HepG2 (cell line): ENCODE measurements around the gene FXN. TPM values are rescaled to one million over a fixed set of nuclear protein-coding genes. Genes with fewer than 3 reads are reported as not detected.

Experiments
- ATAC-seq: fragments of 200-7000 bp; cut with Tn5 transposase; 3 replicates; pipeline ENCODE4 v1.9.1; 2020; ENCODE audit warnings: mild to moderate bottlenecking, moderate library complexity
- BruUV-seq: library from RNA; stranded (reverse); fragments of 400-500 nt; replicated peaks from 2 replicates; lab custom pipeline; 2021; lab: Mats Ljungman, UMichigan
- CTCF ChIA-PET: fragments of 300-600 bp; formaldehyde crosslinking; extraction: SDS; loops from one replicate; lab custom pipeline; 2021; ENCODE audit warnings: low total read pairs, inconsistent platforms, low intra/inter-chr PET ratio; lab: Yijun Ruan, JAX
- POLR2A ChIA-PET: fragments of 350-600 bp; sonication (Branson Sonifier 250); formaldehyde crosslinking; loops from one replicate; lab custom pipeline; 2020; ENCODE audit warnings: antibody characterized with exemption, inconsistent platforms; lab: Yijun Ruan, JAX
- DNase-seq: peaks from one replicate; pipeline ENCODE4 v3.0.0-alpha.2; 2015; ENCODE audit warnings: low spot score
- FAIRE-seq: peaks from 3 replicates; lab custom pipeline; 2011; peaks lifted over from hg19 to GRCh38; lab: Jason Lieb, UNC
- H2AFZ ChIP-seq: one replicate; pipeline ENCODE4 v1.6.1; 2011; ENCODE audit warnings: low read length, inconsistent platforms
- H3K27ac ChIP-seq: fragments of 300-600 bp; 3 replicates; pipeline ENCODE4 v1.8.0; 2011; ENCODE audit warnings: mixed run types, mild to moderate bottlenecking, mixed read lengths, low read length, inconsistent platforms; ENCODE audit not compliant: insufficient read depth; ENCODE audit errors: extremely low read length
- H3K27me3 ChIP-seq, 2 experiments: fragments of 200-600 bp in 1 of 2; 2 replicates in 1 of 2; 3 replicates in 1 of 2; pipeline versions ENCODE4 v1.6.0 to v1.8.0; 2011; ENCODE audit warnings: low read length in 2 of 2, mild to moderate bottlenecking in 2 of 2, moderate library complexity in 2 of 2, inconsistent platforms in 1 of 2; ENCODE audit not compliant: insufficient read depth in 2 of 2, control insufficient read depth in 1 of 2
- H3K36me3 ChIP-seq, 2 experiments: fragments of 200-600 bp in 1 of 2; replicated peaks in 1 of 2; 2 replicates in 1 of 2; 3 replicates in 1 of 2; pipeline versions ENCODE4 v1.5.1 to v1.8.0; 2011; ENCODE audit warnings: low read length in 2 of 2, inconsistent platforms in 1 of 2; ENCODE audit not compliant: insufficient read depth in 2 of 2, control insufficient read depth in 1 of 2
- H3K4me1 ChIP-seq: 2 replicates; pipeline ENCODE4 v1.5.1; 2012; ENCODE audit warnings: low read length, inconsistent platforms; ENCODE audit not compliant: insufficient read depth
- H3K4me2 ChIP-seq: 2 replicates; pipeline ENCODE4 v1.6.0; 2011; ENCODE audit warnings: low read depth, low read length, inconsistent platforms
- H3K4me3 ChIP-seq, 3 experiments: fragments of 200-600 bp in 1 of 3; sonication (generic), shearing (Covaris generic) in 1 of 3; replicated peaks in 1 of 3; 2 replicates each; pipeline ENCODE4 v1.5.1; 2011 to 2016; ENCODE audit warnings: low read length in 3 of 3, inconsistent platforms in 2 of 3, low read depth in 2 of 3, mild to moderate bottlenecking in 2 of 3, control low read depth in 1 of 3, mixed read lengths in 1 of 3; ENCODE audit not compliant: insufficient read depth in 1 of 3
- H3K79me2 ChIP-seq: one replicate; pipeline ENCODE4 v1.6.1; 2011; ENCODE audit warnings: low read length, inconsistent platforms; ENCODE audit not compliant: insufficient read depth
- H3K9ac ChIP-seq: 2 replicates; pipeline ENCODE4 v1.6.0; 2011; ENCODE audit warnings: mild to moderate bottlenecking, low read depth, low read length, inconsistent platforms; ENCODE audit not compliant: insufficient read depth
- H3K9me3 ChIP-seq: 2 replicates; pipeline ENCODE4 v1.5.1; 2012; ENCODE audit warnings: mild to moderate bottlenecking, low read length
- H4K20me1 ChIP-seq: 2 replicates; pipeline ENCODE4 v1.6.0; 2011; ENCODE audit warnings: inconsistent platforms, mild to moderate bottlenecking, low read length, moderate library complexity; ENCODE audit not compliant: insufficient read depth
- ARNT ChIP-seq: fragments of 450-650 bp; IDR thresholded peaks from 2 replicates; pipeline ENCODE4 v1.6.1; 2017
- BRD4 ChIP-seq: sonication (generic); formaldehyde crosslinking; IDR thresholded peaks from 2 replicates; pipeline ENCODE4 v1.4.0; 2020; ENCODE audit warnings: missing genetic modification reagents
- EZH2 ChIP-seq: conservative IDR thresholded peaks from 2 replicates; pipeline ENCODE4 v1.6.1; 2012; ENCODE audit warnings: mild to moderate bottlenecking, low read depth, low read length, moderate library complexity
- KLF9 ChIP-seq: IDR thresholded peaks from 2 replicates; pipeline ENCODE4 v1.6.1; 2016; ENCODE audit warnings: low read depth
- MAX ChIP-seq: IDR thresholded peaks from 2 replicates; pipeline ENCODE4 v1.6.1; 2012; ENCODE audit warnings: inconsistent platforms
- REXO4 ChIP-seq: sonication (generic); formaldehyde crosslinking; IDR thresholded peaks from 2 replicates; pipeline ENCODE4 v1.8.0; 2022; ENCODE audit warnings: missing genetic modification reagents, mild to moderate bottlenecking, borderline replicate concordance
- SRSF9 ChIP-seq: fragments of 200-400 bp; formaldehyde crosslinking; IDR thresholded peaks from 2 replicates; pipeline ENCODE4 v1.6.1; 2018; ENCODE audit warnings: borderline replicate concordance, mild to moderate bottlenecking, low read depth, low read length; ENCODE audit not compliant: insufficient read depth, poor library complexity, severe bottlenecking
- THRA ChIP-seq: sonication (generic); formaldehyde crosslinking; IDR thresholded peaks from 2 replicates; pipeline ENCODE4 v1.4.0; 2020; ENCODE audit warnings: missing genetic modification reagents, borderline replicate concordance
- ZBTB44 ChIP-seq: sonication (generic); formaldehyde crosslinking; IDR thresholded peaks from 2 replicates; pipeline ENCODE4 v1.4.0; 2020; ENCODE audit warnings: missing genetic modification reagents
- ZEB1 ChIP-seq: IDR thresholded peaks from 2 replicates; pipeline ENCODE4 v1.6.1; 2012; ENCODE audit warnings: mild to moderate bottlenecking, low read depth, inconsistent platforms; ENCODE audit not compliant: insufficient replicate concordance
- ZNF160 ChIP-seq: sonication (generic); formaldehyde crosslinking; IDR thresholded peaks from 2 replicates; pipeline ENCODE4 v1.8.0; 2022; ENCODE audit warnings: mild to moderate bottlenecking, inconsistent platforms, missing genetic modification reagents
- ZNF3 ChIP-seq: IDR thresholded peaks from 2 replicates; pipeline ENCODE4 v1.7.0; 2017; ENCODE audit warnings: inconsistent platforms
- ZNF326 ChIP-seq: sonication (generic); formaldehyde crosslinking; IDR thresholded peaks from 2 replicates; pipeline ENCODE4 v1.4.0; 2020; ENCODE audit warnings: missing genetic modification reagents, borderline replicate concordance
- ZNF382 ChIP-seq: sonication (generic); formaldehyde crosslinking; IDR thresholded peaks from 2 replicates; pipeline ENCODE4 v1.5.0; 2020; ENCODE audit warnings: missing genetic modification reagents, mild to moderate bottlenecking, borderline replicate concordance
- ZNF510 ChIP-seq: sonication (generic); formaldehyde crosslinking; IDR thresholded peaks from 2 replicates; pipeline ENCODE4 v1.4.0; 2020; ENCODE audit warnings: low read depth, mild to moderate bottlenecking, missing genetic modification reagents
- ZNF572 ChIP-seq: sonication (generic); formaldehyde crosslinking; IDR thresholded peaks from 2 replicates; pipeline ENCODE4 v1.5.1; 2020; ENCODE audit warnings: mild to moderate bottlenecking, missing genetic modification reagents
- WGBS: methylation state at CpG from one replicate; pipeline ENCODE4 v1.1.6; 2017; ENCODE audit warnings: low lambda C conversion rate; 5-methylcytosine and 5-hydroxymethylcytosine counted together
- in situ Hi-C: cut with HindIII; loops from 2 replicates; pipeline ENCODE4 v1.10.0; 2017; ENCODE audit warnings: low pct_unique_long_range_greater_than_20kb; ENCODE audit not compliant: extremely low pct_ligation_motif_present
- intact Hi-C: fragments of 100-400 bp; cut with micrococcal nuclease; formaldehyde crosslinking; loops from one replicate; pipeline ENCODE4 v1.10.0; 2022; ENCODE audit not compliant: unreplicated experiment
- polyA plus RNA-seq, 8 experiments: library from polyadenylated mRNA; depleted of rRNA in 3 of 8; stranded (reverse) in 7 of 8; unstranded in 1 of 8; fragments of >200 nt; fragmentation: Illumina TruSeq in 4 of 8; extraction: Trizol in 4 of 8; gene quantifications; 2 replicates each; pipeline versions ENCODE4 v1.2.1 to v1.2.3, GENCODE V29; 2011 to 2016; ENCODE audit warnings: low read depth in 4 of 8, missing spikeins in 1 of 8, mixed read lengths in 1 of 8; ENCODE audit not compliant: insufficient read depth in 1 of 8
- total RNA-seq, 5 experiments: library from RNA; depleted of rRNA; stranded (reverse); fragments of >200 nt; fragmentation: Illumina TruSeq; extraction: Trizol; gene quantifications; 2 replicates each; pipeline ENCODE4 v1.2.3, GENCODE V29; 2016; ENCODE audit warnings: low read depth in 1 of 5
- TF ChIP-seq, protein P1 (sequence below): sonication (generic); formaldehyde crosslinking; IDR thresholded peaks from 2 replicates; pipeline ENCODE4 v1.8.0; 2022; ENCODE audit warnings: low read depth, missing genetic modification reagents
- TF ChIP-seq, protein P2 (sequence below): sonication (generic); formaldehyde crosslinking; IDR thresholded peaks from 2 replicates; pipeline ENCODE4 v1.4.0; 2020; ENCODE audit warnings: mild to moderate bottlenecking, missing genetic modification reagents, borderline replicate concordance

FXN gene
- total and polyA plus RNA-seq, 2 of the 13 experiments (the other 11 are each of a cell fraction or from before 2014, with no cell fraction given) = 24.1 to 26.0 TPM

- peak overlapping the region; percentile 97 for H3K4me2 ChIP-seq
- H3K9me3 ChIP-seq = no peaks in the 10 kb centered on the region
- TSS peak; percentile 97 for BruUV-seq
- peak overlapping the region; percentile 100 for H3K27ac ChIP-seq
- H3K36me3 ChIP-seq = no peaks in the 10 kb centered on the region
- peak; percentile 84 for FAIRE-seq
- no peaks in the 10 kb centered on the region for H3K79me2 ChIP-seq
- ChIA-PET CTCF (interaction anchor here (1.1 kb wide), 1 partner anchor 86 kb away, joined by 3 read pairs; no protein-coding TSS in a partner anchor), POLR2A (interaction anchor here (0.6 to 4.0 kb wide), 12 partner anchors 11 to 1314 kb away, joined by 3 to 41 read pairs (median 5); partner anchors contain the start of gene FXN)
- intact Hi-C loops (loop anchor here (1.0 to 2.0 kb wide), 3 partner anchors 16 to 88 kb away; no protein-coding TSS in a partner anchor), in situ Hi-C loops (no loop called here)
- H4K20me1 ChIP-seq = no peaks in the 10 kb centered on the region
- no peak overlapping the region for H2AFZ ChIP-seq
- WGBS = 0% methylated on average over 2 of the region's 2 CpGs
- no peaks in the 10 kb centered on the region for H3K27me3 ChIP-seq
- peak overlapping the region; percentile 80 for H3K9ac ChIP-seq
- ATAC-seq = peak; percentile 90
- peaks cover 63% of the 10 kb centered on the region for H3K4me1 ChIP-seq
- H3K4me3 ChIP-seq = peak overlapping the region; percentile 33 to 69 (median 48)
- peak; percentile 86 for DNase-seq
- no peak for TF ChIP-seq ZNF160 (CRISPR knock-in tag)
- 0 out of 2 replicates have a peak, but pooled peaks have one; percentile 27 for TF ChIP-seq MAX
- no peak for TF ChIP-seq THRA (CRISPR knock-in tag)
- TF ChIP-seq SRSF9 = no peak
- TF ChIP-seq REXO4 = no peak
- TF ChIP-seq BRD4 (CRISPR knock-in tag) = no peak
- peak; percentile 96 for TF ChIP-seq ZEB1
- no peak for TF ChIP-seq ZNF572 (CRISPR knock-in tag)
- TF ChIP-seq ZNF382 (CRISPR knock-in tag) = no peak
- TF ChIP-seq ARNT = no peak
- TF ChIP-seq ZNF326 (CRISPR knock-in tag) = no peak
- no peak for TF ChIP-seq ZNF510 (CRISPR knock-in tag)
- TF ChIP-seq, protein P1, sequence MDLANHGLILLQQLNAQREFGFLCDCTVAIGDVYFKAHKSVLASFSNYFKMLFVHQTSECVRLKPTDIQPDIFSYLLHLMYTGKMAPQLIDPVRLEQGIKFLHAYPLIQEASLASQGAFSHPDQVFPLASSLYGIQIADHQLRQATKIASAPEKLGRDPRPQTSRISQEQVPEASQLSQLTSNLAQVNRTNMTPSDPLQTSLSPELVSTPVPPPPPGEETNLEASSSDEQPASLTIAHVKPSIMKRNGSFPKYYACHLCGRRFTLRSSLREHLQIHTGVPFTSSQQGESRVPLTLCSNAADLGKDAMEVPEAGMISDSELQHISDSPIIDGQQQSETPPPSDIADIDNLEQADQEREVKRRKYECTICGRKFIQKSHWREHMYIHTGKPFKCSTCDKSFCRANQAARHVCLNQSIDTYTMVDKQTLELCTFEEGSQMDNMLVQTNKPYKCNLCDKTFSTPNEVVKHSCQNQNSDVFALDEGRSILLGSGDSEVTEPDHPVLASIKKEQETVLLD (CRISPR knock-in tag) = no peak
- TF ChIP-seq ZNF3 (CRISPR knock-in tag) = no peak
- TF ChIP-seq, protein P2, sequence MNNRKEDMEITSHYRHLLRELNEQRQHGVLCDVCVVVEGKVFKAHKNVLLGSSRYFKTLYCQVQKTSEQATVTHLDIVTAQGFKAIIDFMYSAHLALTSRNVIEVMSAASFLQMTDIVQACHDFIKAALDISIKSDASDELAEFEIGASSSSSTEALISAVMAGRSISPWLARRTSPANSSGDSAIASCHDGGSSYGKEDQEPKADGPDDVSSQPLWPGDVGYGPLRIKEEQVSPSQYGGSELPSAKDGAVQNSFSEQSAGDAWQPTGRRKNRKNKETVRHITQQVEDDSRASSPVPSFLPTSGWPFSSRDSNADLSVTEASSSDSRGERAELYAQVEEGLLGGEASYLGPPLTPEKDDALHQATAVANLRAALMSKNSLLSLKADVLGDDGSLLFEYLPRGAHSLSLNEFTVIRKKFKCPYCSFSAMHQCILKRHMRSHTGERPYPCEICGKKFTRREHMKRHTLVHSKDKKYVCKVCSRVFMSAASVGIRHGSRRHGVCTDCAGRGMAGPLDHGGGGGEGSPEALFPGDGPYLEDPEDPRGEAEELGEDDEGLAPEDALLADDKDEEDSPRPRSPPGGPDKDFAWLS (CRISPR knock-in tag) = no peak
- no peak for TF ChIP-seq KLF9 (CRISPR knock-in tag)
- TF ChIP-seq EZH2 = no peak
- no peak for TF ChIP-seq ZBTB44 (CRISPR knock-in tag)
Observed at GRCh38 chr9:69104830-69105527, 69.4 kb downstream of the FXN start.
